Upper lobe of left lung (tissue), 4 donors: Measurements from ENCODE around the gene CCDC47.

Experiments used
- EP300 ChIP-seq, 4 donors: sonication (generic); formaldehyde crosslinking; IDR thresholded peaks; one replicate each; pipeline ENCODE4 v1.5.1; 2017; ENCODE audit warnings: antibody characterized with exemption in 4 of 4, control low read depth in 2 of 4
- POLR2A ChIP-seq, 4 donors: fragments of 450-650 bp; IDR thresholded peaks; one replicate each; pipeline ENCODE4 v1.5.1; 2016 to 2017; ENCODE audit warnings: antibody characterized with exemption in 4 of 4, mild to moderate bottlenecking in 2 of 4
- POLR2AphosphoS5 ChIP-seq, 2 donors: sonication (generic); formaldehyde crosslinking; IDR thresholded peaks; one replicate each; pipeline ENCODE4 v1.5.1; 2017; ENCODE audit warnings: antibody characterized with exemption in 2 of 2
- TF ChIP-seq, protein P1 (sequence below), 6 experiments: fragments of 450-650 bp in 4 of 6; fragments of 200-600 bp in 2 of 6; sonication (generic) in 2 of 6; IDR thresholded peaks; one replicate each; pipeline ENCODE4 v1.5.1; 2016 to 2019; ENCODE audit warnings: antibody characterized with exemption in 6 of 6

GRCh38 chr17:63698381-63698885, 75.0 kb downstream of the CCDC47 start:
- TF ChIP-seq EP300 (IDR thresholded peaks at IDR 0.05) (no peak), POLR2AphosphoS5 (IDR thresholded peaks at IDR 0.05) (no peak), POLR2A (IDR thresholded peaks at IDR 0.05) (no peak)
- TF ChIP-seq, protein P1, sequence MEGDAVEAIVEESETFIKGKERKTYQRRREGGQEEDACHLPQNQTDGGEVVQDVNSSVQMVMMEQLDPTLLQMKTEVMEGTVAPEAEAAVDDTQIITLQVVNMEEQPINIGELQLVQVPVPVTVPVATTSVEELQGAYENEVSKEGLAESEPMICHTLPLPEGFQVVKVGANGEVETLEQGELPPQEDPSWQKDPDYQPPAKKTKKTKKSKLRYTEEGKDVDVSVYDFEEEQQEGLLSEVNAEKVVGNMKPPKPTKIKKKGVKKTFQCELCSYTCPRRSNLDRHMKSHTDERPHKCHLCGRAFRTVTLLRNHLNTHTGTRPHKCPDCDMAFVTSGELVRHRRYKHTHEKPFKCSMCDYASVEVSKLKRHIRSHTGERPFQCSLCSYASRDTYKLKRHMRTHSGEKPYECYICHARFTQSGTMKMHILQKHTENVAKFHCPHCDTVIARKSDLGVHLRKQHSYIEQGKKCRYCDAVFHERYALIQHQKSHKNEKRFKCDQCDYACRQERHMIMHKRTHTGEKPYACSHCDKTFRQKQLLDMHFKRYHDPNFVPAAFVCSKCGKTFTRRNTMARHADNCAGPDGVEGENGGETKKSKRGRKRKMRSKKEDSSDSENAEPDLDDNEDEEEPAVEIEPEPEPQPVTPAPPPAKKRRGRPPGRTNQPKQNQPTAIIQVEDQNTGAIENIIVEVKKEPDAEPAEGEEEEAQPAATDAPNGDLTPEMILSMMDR (IDR thresholded peaks at IDR 0.05), result no peak
